Measurements from ENCODE around the gene ARHGEF7.

The ARHGEF7 gene

GRCh38 chr13:111282997-111283396 lies 167.9 kb downstream of the ARHGEF7 start:
- DNase-seq = no peak

GRCh38 chr13:111283457-111283856 lies 168.3 kb downstream of the ARHGEF7 start:
- no peak for DNase-seq

- DNase-seq = no peak
These were observed 168.9 kb downstream of the ARHGEF7 start for GRCh38 chr13:111283991-111284390.

GRCh38 chr13:111284565-111284964 lies 169.5 kb downstream of the ARHGEF7 start:
- no peak for DNase-seq

GRCh38 chr13:111286162-111286561 lies 171.1 kb downstream of the ARHGEF7 start:
- no peak for DNase-seq

- DNase-seq = no peak
These were observed 171.6 kb downstream of the ARHGEF7 start for GRCh38 chr13:111286749-111287148.

GRCh38 chr13:111287201-111287600 lies 172.1 kb downstream of the ARHGEF7 start:
- no peak for DNase-seq

GRCh38 chr13:111288276-111288675 lies 173.2 kb downstream of the ARHGEF7 start:
- DNase-seq = no peak

- no peak for DNase-seq
These were observed 174.1 kb downstream of the ARHGEF7 start for GRCh38 chr13:111289251-111289650.

GRCh38 chr13:111291908-111292307 lies 176.8 kb downstream of the ARHGEF7 start:
- no peak for DNase-seq

- DNase-seq = no peak
These were observed 177.8 kb downstream of the ARHGEF7 start for GRCh38 chr13:111292710-111293485.

- no peak for DNase-seq
These were observed 180.8 kb downstream of the ARHGEF7 start for GRCh38 chr13:111295886-111296285.

GRCh38 chr13:111296417-111296816 lies 181.3 kb downstream of the ARHGEF7 start:
- no peak for DNase-seq

- DNase-seq = no peak
These were observed 183.3 kb downstream of the ARHGEF7 start for GRCh38 chr13:111298214-111298975.

GRCh38 chr13:111302045-111302726 lies 187.1 kb downstream of the ARHGEF7 start:
- no peak for DNase-seq

- DNase-seq = no peak
These were observed 188.4 kb downstream of the ARHGEF7 start for GRCh38 chr13:111303559-111303958.

- no peak for DNase-seq
These were observed 189.0 kb downstream of the ARHGEF7 start for GRCh38 chr13:111304041-111304544.

GRCh38 chr13:111304603-111305289 lies 189.6 kb downstream of the ARHGEF7 start:
- peak; percentile 5 for DNase-seq

- DNase-seq = no peak
These were observed 198.0 kb downstream of the ARHGEF7 start for GRCh38 chr13:111312944-111313590.

- DNase-seq = no peak
These were observed 198.9 kb downstream of the ARHGEF7 start for GRCh38 chr13:111313911-111314425.

- no peak for DNase-seq
These were observed 199.7 kb downstream of the ARHGEF7 start for GRCh38 chr13:111314852-111315251.

All from right hindlimb (tissue), 1 donor.